ENCODE results near the gene PLEKHG2.
A peak's percentile ranks its signal among the peaks of the same experiment; 100 is the strongest.

PLEKHG2 gene

DNA sequence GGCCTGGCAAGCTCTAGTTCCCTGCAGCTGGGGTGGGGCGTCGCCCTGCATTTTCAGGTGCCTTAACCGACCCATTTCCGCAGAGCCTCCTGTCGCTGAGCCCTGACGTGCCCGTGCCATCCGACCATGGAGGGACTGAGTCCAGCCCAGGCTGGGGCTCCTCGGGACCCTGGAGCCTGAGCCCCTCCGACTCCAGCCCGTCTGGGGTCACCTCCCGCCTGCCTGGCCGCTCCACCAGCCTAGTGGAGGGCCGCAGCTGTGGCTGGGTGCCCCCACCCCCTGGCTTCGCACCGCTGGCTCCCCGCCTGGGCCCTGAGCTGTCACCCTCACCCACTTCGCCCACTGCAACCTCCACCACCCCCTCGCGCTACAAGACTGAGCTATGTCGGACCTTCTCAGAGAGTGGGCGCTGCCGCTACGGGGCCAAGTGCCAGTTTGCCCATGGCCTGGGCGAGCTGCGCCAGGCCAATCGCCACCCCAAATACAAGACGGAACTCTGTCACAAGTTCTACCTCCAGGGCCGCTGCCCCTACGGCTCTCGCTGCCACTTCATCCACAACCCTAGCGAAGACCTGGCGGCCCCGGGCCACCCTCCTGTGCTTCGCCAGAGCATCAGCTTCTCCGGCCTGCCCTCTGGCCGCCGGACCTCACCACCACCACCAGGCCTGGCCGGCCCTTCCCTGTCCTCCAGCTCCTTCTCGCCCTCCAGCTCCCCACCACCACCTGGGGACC is 4.6 kb upstream of the PLEKHG2 start:
- peak; percentile 83 for DNase-seq

DNA sequence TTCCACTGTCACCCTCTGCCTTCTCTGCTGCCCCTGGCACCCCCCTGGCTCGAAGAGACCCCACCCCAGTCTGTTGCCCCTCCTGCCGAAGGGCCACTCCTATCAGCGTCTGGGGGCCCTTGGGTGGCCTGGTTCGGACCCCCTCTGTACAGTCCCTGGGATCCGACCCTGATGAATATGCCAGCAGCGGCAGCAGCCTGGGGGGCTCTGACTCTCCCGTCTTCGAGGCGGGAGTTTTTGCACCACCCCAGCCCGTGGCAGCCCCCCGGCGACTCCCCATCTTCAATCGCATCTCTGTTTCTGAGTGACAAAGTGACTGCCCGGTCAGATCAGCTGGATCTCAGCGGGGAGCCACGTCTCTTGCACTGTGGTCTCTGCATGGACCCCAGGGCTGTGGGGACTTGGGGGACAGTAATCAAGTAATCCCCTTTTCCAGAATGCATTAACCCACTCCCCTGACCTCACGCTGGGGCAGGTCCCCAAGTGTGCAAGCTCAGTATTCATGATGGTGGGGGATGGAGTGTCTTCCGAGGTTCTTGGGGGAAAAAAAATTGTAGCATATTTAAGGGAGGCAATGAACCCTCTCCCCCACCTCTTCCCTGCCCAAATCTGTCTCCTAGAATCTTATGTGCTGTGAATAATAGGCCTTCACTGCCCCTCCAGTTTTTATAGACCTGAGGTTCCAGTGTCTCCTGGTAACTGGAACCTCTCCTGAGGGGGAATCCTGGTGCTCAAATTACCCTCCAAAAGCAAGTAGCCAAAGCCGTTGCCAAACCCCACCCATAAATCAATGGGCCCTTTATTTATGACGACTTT is 3.9 kb upstream of the PLEKHG2 start:
- no peak for DNase-seq

DNA sequence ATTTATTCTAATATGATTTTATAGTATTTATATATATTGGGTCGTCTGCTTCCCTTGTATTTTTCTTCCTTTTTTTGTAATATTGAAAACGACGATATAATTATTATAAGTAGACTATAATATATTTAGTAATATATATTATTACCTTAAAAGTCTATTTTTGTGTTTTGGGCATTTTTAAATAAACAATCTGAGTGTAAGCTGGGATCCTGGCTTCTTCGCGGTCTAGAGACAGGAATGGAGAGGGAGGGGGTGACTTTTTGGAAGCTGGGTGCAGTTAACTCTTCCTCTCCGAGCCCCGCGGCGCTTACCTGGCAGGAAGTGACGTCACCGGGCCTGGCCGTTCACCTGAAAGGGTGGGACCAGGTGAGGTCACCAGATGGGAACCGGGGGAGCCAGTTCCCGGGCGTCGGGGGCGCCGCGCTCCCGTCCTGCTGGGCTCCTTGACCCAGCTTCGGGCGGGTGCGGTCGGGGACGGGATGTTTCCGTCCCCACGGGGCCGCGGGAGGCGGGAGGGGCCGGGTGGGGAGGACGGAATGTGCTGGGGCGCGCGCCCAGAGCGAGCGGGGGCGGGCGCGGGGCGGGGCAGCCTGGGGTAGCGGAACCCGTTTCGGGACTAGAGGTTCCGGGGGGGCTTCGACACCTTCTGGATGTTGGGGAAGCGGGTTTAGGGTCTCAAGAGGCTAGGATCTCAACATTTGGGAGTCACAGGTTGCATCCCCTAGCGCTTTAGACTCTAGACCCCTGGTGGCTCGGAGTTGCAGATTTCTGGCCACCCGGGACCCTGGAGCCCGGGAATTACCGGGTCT is 3.1 kb upstream of the PLEKHG2 start:
- DNase-seq = peak; percentile 73

DNA sequence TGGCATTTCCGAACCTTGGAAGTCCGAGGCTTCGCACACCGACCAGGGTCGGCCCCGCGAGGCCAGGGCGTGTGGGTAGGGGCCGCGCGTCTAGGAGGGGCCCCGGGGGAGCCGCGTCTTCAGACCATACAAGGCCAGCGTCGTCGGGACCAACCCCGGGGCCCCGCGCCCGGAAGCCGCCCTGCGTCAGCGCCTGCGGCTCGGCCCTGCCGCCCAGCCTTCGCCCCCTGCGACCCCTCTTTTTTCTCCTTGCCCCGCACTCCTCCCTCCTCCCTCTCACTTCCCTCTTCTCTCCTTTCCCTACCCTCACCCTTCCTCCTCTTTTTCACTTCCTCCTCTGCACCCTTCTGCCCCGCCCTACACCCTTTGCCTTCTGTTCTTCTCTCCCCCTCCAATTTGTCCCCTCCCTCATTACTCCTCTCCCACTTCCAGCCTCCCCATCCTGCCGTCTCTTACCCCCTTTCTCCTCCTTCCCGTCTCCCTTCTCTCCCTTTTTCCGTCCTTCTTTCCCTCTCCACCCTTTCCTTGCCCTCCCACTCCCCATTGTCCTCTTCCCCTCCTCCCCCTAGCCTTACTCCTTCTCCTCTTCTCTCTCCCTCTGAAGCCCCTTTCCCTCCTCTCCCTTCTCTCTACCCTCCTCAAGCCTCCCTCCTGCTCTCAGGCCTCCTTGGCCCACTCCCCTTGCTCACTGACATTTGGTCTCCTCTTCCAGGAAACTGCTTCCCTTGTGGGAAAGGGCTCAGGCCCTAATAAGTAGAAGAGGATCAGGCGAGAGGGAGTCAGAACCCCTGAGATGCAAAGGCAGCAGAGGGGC is 2.2 kb upstream of the PLEKHG2 start:
- DNase-seq = peak; percentile 61

DNA sequence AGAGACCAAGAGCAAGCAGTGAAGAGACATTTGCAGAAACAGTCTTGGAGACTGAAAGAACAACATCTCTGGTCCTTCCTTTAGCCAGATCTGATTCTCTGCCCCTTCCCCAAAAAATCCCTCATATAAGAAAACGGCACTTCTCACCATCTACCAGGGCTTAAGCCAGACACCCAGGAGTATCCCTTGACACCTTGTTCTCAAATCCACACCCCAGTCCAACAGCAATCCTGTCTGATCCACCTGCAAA is 1.7 kb upstream of the PLEKHG2 start:
- no peak for DNase-seq

DNA sequence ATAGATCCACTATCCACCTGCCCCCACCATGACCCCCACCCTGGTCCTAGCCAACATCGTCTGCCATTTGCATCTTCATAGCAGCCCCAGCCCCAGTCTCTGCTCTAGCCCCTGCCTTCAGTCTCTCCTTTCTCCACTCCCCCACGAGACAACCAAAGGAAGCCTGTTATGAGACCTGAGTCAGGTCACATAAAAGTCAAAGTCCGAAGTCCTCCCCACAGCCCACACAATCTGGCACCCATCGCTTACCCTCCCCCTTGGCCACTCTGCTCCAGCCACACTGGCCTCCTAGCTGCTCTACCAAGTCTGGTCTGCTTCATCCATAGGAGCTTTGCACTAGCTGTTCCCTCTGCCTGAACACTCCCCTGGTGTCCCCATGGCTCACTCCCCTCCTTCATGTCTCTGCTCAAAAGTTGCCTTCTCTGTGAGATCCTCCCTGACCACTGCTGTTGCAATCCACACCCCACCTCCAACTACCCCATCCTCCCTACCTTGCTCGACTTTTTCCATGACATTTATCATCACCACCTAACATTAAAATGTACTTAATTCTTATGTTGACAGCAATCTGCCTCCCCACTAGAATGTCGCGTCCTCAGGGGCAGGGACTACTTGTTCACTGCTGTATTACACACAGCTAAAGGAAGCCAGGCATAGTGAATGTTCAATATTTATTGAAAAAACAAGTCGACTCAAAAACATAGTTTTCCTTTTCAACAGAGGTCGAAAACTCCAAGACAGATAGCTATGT is 1.2 kb upstream of the PLEKHG2 start:
- no peak for DNase-seq

DNA sequence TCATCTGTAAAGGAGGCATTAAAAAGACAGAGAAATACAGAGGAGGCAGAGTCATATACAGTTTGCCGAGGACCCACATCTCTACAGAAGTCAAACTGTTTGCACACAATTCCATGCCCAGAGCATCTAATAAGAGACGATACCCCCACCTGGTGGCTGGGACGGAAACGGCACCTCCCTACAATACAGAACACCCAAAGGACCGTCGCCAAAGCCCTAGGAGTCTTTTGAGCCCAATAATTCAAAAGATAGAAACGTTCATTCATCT is 703 bp upstream of the PLEKHG2 start:
- peak; percentile 98 for DNase-seq

DNA sequence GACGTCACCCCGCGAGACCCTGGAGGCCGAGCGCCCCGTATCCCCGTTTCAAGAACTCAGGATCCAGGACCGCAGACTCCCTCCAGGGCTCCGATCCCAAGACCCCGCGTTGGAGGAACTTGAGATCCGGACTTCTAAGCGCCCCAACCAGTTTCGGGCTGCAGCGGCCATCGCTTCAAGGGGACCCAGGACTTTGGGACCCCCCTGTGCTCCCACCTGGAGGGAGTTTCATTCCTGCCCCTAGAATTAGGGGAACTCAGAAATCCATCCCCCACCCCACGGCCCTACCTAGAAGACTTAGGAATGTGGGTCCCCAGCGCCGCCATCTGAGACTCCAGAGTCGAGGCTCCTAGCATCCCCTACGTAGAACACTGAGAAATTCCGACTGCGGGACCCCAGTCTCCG is 400 bp downstream of the PLEKHG2 start:
- no peak for DNase-seq

DNA sequence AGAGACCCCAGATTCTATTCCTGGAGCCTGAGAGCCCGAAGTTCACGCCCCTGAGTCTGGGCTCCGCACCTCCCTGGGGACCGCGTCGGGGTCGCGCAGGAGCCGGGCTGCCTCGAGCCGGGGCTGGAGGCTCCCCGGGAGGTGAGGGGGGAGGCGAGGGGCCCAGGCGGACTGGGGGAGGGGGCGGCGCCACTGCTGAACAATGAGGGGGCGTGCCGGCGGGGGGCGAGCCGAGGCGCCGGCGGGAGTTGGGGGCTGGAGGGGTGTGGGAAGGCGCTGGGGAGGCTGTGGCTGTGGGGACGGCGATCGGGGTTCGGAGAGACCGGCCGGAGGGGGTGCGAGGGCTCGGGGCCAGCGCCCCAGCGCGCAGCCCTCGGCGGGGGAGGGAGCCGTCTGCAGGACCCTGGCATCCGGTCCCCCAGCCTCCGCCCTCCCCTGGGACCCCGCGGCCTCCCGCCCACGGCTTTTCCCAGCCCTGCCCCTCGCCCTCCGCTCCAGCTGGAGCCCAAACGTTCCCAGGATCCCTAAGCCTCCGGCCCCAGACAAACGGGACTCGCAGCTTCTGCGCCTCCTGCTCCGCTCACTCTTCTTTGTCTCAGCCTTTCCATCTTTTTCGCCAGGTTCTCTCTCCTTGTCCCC is 922 bp downstream of the PLEKHG2 start:
- DNase-seq = no peak

DNA sequence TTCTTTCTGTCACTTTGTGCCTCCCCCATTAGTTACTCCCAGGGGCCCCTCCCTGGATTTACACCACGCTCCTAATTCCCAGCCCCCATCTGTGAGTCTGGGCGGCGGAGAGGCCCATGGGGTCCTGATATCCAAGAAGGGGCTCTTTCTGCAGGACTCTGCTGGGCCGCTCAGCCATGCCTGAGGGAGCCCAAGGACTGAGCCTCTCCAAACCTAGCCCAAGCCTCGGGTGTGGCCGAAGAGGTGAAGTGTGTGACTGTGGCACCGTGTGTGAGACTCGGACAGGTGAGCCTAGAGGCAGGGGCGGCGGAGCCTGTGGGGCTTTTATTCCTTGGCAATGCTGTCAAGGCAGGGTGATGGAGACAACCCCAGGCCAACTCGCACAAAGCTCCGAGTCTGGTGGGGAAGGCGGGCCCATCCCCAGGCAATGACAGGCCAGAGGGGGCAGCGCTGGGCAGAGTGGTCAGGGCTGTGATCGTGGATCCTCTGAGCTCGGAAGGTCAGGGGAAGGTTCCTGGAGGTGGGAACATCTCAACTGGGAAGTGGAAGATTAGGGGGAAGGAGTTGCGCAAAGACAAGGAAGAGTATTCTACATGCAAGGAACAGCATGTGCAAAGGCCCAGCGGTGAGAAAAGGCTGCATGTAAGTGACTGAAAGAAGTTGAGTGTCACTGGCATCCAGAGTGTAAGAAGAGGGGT is 1.6 kb downstream of the PLEKHG2 start:
- DNase-seq = no peak

DNA sequence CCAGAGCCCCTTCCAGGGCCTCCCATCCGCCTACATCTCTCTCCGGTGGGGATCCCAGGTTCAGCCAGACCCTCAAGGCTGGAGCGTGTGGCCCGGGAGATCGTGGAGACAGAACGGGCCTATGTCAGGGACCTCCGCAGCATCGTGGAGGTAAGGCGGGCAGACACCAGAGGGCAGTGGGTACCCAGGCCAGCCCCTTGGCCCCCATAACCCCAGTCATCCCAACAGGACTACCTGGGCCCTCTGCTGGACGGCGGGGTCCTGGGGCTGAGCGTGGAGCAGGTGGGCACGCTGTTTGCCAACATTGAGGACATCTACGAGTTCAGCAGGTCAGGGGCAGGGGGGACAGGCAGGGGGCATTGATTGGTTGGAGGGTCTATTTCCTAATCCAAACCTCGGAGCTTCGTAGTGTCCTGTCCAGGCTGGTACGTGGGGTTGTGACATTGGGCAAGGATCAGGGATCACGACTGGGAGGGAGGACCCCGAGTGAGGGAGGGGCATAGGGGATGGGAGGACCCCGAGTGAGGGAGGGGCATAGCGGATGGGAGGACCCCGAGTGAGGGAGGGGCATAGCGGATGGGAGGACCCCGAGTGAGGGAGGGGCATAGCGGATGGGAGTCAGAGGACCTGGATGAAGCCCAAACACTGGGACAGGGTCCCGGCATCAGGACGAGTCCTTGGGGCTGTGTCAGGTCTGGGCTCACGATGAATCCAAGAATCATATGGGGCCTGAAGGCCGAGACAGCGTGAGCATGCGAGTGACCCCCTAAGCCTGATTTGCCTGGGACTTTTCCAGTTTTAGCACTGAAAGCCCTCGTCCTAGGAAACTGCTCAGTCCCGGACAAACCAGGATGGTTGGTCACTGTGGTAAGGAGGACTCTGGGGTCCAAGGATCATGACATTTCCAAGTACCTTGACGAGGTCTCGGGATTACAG is 2.9 kb downstream of the PLEKHG2 start:
- DNase-seq = no peak

DNA sequence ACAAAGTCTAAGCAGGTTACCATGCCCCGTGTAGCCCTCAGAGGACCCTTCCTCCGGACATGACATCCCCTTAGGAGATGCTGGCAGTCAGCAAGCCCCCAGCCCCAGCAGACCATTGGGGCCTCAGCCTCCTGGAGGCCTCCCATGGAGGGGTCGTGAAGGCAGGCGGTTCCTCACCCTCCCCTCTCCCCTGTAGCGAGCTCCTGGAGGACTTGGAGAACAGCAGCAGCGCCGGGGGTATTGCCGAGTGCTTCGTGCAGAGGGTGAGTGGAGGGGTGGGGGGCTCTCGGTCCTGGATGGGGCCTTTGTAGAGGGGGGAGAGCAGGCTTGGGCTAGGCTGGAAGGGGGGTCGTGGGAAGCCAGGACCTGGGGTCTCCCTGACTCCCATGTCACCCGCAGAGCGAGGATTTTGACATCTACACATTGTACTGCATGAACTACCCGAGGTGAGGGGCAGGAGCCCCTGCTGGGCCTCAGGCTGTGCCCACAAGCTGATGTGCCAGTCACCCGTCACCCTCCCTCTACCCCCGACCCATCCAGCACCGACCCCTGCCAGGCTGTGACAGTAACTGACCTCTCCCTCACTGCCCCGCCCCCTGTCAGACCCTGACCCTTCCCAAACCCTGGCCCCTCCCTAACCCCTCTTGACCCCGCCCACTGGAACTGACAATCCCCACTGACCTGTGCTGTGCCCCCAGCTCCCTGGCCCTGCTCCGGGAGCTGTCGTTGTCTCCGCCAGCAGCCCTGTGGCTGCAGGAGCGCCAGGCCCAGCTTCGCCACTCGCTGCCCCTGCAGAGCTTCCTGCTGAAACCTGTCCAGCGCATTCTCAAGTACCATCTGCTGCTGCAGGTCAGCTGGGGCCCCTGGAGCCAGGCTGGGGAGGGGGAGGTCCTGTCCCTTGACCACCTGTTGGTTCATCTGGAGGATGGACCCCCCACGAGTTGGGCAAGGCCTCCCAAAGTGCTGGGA is 4.0 kb downstream of the PLEKHG2 start:
- no peak for DNase-seq

DNA sequence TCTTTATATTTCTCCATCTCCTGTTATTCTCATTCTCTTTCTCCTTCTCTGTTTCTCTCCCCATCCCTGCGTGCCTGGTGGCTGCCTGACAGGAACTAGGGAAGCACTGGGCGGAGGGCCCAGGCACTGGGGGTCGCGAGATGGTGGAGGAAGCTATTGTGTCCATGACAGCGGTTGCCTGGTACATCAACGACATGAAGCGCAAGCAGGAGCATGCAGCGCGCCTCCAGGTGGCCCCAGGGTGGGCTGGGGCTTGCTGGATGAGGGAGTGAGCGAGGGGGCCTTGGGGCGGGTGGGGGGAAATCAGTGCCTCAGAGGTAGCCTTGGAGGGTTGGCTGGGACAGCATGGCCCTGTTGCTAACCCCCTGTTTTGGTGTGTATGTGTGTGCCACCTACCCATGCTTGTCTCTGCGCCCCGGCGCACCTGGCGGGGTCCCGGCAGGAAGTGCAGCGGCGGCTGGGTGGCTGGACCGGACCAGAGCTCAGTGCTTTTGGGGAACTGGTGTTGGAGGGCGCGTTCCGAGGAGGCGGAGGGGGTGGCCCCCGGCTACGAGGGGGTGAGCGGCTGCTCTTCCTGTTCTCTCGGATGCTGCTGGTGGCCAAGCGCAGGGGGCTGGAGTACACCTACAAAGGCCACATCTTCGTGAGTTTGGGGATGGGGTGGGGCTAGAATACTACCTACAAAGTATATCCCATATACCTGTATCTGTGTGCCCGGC is 5.2 kb downstream of the PLEKHG2 start:
- no peak for DNase-seq

DNA sequence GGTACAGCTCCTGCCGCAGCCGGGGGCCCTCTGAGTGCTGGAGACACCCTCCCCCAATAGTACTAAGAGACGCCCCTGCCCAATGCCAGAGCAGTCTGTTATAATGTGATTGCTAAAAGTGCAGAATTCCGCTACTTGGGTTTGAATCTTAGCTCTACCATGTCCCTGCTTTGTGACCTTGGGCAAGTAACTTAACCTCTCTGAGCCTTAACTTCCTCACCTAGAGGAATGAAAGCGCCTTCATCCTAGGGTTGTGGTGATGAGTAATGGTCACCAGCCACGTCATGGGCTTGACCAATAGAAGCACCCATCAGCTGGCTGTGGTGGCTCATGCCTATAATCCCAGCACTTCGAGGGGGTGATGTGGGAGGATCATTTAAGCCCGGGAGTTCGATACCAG is 6.5 kb downstream of the PLEKHG2 start:
- no peak for DNase-seq

DNA sequence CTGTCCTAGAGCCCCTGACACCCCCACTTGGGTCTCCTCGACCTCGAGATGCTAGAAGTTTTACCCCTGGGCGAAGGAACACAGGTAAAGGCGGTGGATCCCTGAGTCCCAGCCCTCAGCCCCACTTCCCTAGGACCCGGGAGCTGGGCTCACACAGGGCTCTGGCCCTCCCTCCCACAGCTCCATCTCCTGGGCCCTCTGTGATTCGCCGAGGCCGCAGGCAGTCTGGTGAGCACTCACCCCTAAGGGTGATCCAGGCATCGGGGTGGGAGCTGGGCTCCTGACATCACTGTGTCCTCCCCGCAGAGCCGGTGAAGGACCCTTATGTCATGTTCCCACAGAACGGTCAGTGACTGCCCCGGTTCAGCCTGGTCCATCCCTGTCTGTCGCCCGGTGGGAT is 8.3 kb downstream of the PLEKHG2 start:
- no peak for DNase-seq

DNA sequence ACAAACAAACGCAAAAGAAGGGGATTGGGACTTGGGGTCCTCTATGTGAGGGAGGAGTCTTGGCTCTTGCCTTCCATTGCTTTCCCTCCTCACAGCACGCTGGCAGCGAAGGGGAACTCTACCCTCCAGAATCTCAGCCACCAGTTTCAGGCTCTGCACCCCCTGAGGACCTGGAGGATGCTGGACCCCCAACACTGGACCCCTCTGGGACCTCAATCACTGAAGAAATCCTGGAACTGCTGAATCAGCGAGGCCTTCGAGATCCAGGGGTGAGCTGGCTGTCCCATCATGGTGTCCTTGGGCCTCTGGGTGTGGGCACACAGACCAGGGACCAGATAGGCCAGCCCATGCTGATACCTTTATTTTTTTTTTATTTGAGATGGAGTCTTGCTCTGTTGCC is 9.6 kb downstream of the PLEKHG2 start:
- DNase-seq = no peak

DNA sequence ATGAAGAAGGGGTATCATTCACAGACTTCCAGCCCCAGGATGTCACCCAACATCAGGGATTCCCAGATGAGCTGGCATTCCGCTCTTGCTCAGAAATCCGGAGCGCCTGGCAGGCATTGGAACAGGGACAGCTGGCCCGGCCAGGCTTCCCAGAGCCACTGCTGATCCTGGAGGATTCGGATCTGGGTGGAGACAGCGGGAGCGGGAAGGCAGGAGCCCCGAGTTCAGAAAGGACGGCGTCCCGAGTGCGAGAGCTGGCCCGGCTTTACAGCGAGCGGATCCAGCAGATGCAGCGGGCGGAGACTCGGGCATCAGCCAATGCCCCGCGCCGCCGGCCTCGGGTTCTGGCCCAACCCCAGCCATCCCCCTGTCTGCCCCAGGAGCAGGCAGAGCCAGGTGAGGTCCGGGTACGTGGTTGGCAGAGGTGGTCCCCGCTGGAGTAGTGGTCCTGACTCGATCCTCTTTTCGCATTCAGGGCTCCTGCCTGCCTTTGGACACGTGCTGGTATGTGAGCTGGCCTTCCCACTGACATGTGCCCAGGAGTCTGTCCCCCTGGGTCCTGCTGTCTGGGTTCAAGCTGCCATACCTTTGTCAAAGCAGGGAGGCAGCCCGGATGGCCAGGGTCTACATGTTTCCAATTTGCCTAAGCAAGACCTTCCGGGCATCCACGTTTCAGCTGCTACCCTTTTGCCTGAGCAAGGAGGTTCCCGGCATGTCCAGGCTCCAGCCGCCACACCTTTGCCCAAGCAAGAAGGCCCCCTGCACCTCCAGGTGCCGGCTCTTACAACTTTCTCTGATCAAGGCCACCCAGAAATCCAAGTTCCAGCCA is 11.0 kb downstream of the PLEKHG2 start:
- no peak for DNase-seq

Measured in hematopoietic multipotent progenitor cell treated with erythropoietin and hydrocortisone succinate and interleukin-3 and kit ligand, for 6 days (in vitro differentiated cells).